Aorta (tissue), 5 donors: ENCODE measurements around the gene PTPN5. TPM values are rescaled to one million over a fixed set of nuclear protein-coding genes. Genes with fewer than 3 reads are reported as not detected.

Source experiments
- ATAC-seq: fragments of 200-7000 bp; cut with Tn5 transposase; one replicate; pipeline ENCODE4 v1.9.1; 2022; ENCODE audit warnings: moderate library complexity; ENCODE audit not compliant: low FRiP score
- DNase-seq, 2 donors: peaks; one replicate each; pipeline ENCODE4 v3.0.0-alpha.2; 2020
- H3K27ac ChIP-seq, 2 donors: one replicate each; pipeline ENCODE4 v1.5.1; 2013; ENCODE audit warnings: low read length in 2 of 2, mild to moderate bottlenecking in 2 of 2, moderate library complexity in 2 of 2, control low read depth in 1 of 2, inconsistent platforms in 1 of 2, low read depth in 1 of 2
- H3K27me3 ChIP-seq, 2 donors: one replicate each; pipeline ENCODE4 v1.6.1; 2013; ENCODE audit warnings: control low read depth in 1 of 2, low read length in 1 of 2, mild to moderate bottlenecking in 1 of 2, moderate library complexity in 1 of 2; ENCODE audit not compliant: insufficient read depth in 2 of 2, control insufficient read depth in 1 of 2
- H3K36me3 ChIP-seq, 2 donors: one replicate each; pipeline ENCODE4 v1.6.1; 2013; ENCODE audit warnings: control low read depth in 1 of 2, low read length in 1 of 2, mild to moderate bottlenecking in 1 of 2; ENCODE audit not compliant: insufficient read depth in 2 of 2, control insufficient read depth in 1 of 2
- H3K4me1 ChIP-seq, 2 donors: one replicate each; pipeline ENCODE4 v1.6.1; 2013; ENCODE audit warnings: low read length in 2 of 2, control low read depth in 1 of 2, mild to moderate bottlenecking in 1 of 2, moderate library complexity in 1 of 2; ENCODE audit not compliant: insufficient read depth in 2 of 2, control insufficient read depth in 1 of 2
- H3K4me3 ChIP-seq, 2 donors: one replicate each; pipeline ENCODE4 v1.5.1; 2013; ENCODE audit warnings: low read length in 2 of 2, control low read depth in 1 of 2, mild to moderate bottlenecking in 1 of 2
- H3K9me3 ChIP-seq: one replicate; pipeline ENCODE4 v1.6.1; 2013; ENCODE audit warnings: mild to moderate bottlenecking, low read length; ENCODE audit not compliant: control insufficient read depth
- WGBS, 2 donors: extraction: QIAGEN DNeasy Blood & Tissue Kit; methylation state at CpG; one replicate each; pipeline ENCODE4 v1.1.7; 2013; 5-methylcytosine and 5-hydroxymethylcytosine counted together
- intact Hi-C, 2 donors: fragments of 100-400 bp; cut with DNase I; formaldehyde crosslinking; loops; one replicate each; pipeline versions ENCODE4 v1.14.2 to v1.15.0; 2022
- polyA plus RNA-seq, 2 donors: library from polyadenylated mRNA; stranded (reverse); fragments of 200-250 nt; gene quantifications; one replicate each; pipeline ENCODE4 v1.2.3, GENCODE V29; 2013
- total RNA-seq, 2 donors: library from RNA; stranded (reverse); fragmentation: NEBNext Ultra II Directional; extraction: Animal tissue kit (Norgen Biotek cat#: 25700); gene quantifications; one replicate each; pipeline ENCODE4 v1.2.1, GENCODE V29; 2021
- donor health status: healthy with polysubstance abuse.
- donor health status: Bipolar disorder and iron deficiency.
- donor health status: DM: no; HTN: no; CAD: no.
- donor health status: DM: no; HTN: no; CAD: no.
- donor health status: DM: yes; HTN: yes; CAD: no.

Gene PTPN5
- total and polyA plus RNA-seq, 4 donors = 1.5 to 2.1 TPM; not detected in 2

- Histone ChIP-seq H3K27me3 (no peaks in the 10 kb centered on the region), H3K36me3 (no peaks in the 10 kb centered on the region), H3K9me3 (no peaks in the 10 kb centered on the region), H3K4me1 (no peaks in the 10 kb centered on the region), H3K27ac (no peak overlapping the region), H3K4me3 (no peak overlapping the region)
- DNase-seq (no peak), ATAC-seq (no peak)
- intact Hi-C loops = no loop called here
- 35 to 39% methylated on average over 7 of the region's 7 CpGs for WGBS, 2 donors
Observed at GRCh38 chr11:18794956-18795355, 3.4 kb upstream of the PTPN5 start.

DNA sequence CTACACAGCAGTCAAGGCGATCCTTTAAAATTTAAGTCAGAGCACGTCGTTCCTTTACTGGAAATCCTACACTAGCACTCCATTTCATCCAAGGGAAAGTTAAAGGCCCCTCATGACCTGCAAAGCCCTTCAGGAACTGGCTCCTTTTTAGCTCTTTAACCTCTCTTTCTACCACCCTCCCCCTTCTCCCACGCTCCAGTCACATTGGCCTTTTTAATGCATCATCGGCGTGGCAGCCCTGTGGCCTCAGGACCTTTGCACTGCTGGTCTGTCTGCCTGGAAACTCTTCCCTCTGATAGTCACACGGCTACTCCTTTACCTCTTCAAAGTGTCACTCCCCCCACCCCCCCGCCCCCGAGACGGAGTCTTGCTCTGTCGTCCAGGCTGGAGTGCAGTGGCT is 1.2 kb upstream of the PTPN5 start:
- no peak overlapping the region for H3K27ac ChIP-seq
- 59 to 60% methylated on average over 11 of the region's 11 CpGs for WGBS, 2 donors
- no peaks in the 10 kb centered on the region for H3K27me3 ChIP-seq
- ATAC-seq = no peak
- intact Hi-C loops = no loop called here
- H3K9me3 ChIP-seq = no peaks in the 10 kb centered on the region
- H3K4me3 ChIP-seq = no peak overlapping the region
- no peak for DNase-seq
- no peaks in the 10 kb centered on the region for H3K36me3 ChIP-seq
- H3K4me1 ChIP-seq = no peaks in the 10 kb centered on the region

DNA sequence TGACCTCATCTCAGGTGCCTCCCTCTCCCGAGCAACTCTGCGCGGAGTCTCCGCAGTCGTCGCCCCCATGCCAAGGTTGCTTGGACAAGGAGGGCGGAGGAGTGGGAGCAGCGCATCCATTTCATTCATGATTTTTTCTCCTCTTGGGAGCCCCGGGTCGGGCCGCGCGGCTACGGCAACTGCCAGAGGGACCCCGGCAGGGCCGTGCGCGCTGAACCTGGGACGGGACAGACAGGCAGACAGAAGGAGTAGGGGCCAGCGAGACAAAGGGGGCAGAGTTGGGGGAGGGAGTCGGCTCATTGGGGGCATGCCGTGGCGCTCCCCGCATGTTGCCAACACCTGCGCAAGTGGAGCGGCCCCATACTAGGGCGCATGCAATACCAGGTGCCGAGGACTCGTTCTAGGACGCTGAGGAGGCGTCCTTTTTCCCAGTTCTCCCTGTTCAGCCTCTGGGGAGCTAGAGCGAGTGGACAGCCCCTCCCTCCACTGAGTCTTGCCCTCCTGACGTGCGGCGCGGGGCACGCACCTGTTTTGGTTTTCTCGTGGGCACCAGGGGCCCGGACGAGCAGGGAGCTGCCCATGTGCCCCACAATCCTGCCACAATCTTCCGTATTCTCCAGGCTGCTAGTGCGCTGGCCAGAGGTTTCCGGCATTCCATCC is 501 bp upstream of the PTPN5 start:
- DNase-seq (no peak), ATAC-seq (no peak)
- Histone ChIP-seq H3K9me3 (no peaks in the 10 kb centered on the region), H3K4me3 (no peak overlapping the region), H3K36me3 (no peaks in the 10 kb centered on the region), H3K4me1 (no peaks in the 10 kb centered on the region), H3K27ac (no peak overlapping the region), H3K27me3 (no peaks in the 10 kb centered on the region)
- 0 to 1% methylated on average over 32 to 43 of the region's 43 CpGs for WGBS, 2 donors
- intact Hi-C loops = no loop called here

DNA sequence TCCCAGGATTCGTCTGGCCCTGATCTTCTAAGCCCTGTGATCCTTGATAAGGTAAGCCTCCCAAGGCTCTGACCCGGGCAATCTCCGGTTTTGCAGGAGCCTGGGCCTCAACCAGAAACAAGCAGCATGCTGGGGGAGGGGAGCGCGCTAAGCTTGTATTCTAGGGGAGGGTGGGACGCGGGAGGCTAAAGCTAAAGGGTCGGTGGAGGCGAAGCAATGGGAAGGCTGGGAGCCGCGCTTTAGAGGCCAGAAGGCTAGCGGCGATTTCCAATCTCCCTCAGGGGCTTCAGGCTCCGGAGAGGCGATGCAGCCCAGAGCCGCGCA is 753 bp downstream of the PTPN5 start:
- Histone ChIP-seq H3K4me1 (no peaks in the 10 kb centered on the region), H3K4me3 (no peak overlapping the region), H3K27ac (no peak overlapping the region), H3K27me3 (no peaks in the 10 kb centered on the region), H3K36me3 (no peaks in the 10 kb centered on the region), H3K9me3 (no peaks in the 10 kb centered on the region)
- WGBS, 2 donors = 4 to 5% methylated on average over 17 of the region's 17 CpGs
- intact Hi-C loops = no loop called here
- no peak for DNase-seq
- no peak for ATAC-seq

- WGBS, 2 donors = 62 to 67% methylated on average over 8 of the region's 8 CpGs
- no peak for DNase-seq
- Histone ChIP-seq H3K4me3 (no peak overlapping the region), H3K36me3 (no peaks in the 10 kb centered on the region), H3K27ac (no peak overlapping the region), H3K9me3 (no peaks in the 10 kb centered on the region), H3K27me3 (no peaks in the 10 kb centered on the region), H3K4me1 (no peaks in the 10 kb centered on the region)
- no peak for ATAC-seq
- intact Hi-C loops = no loop called here
Observed at GRCh38 chr11:18789942-18790341, 1.7 kb downstream of the PTPN5 start.

DNA sequence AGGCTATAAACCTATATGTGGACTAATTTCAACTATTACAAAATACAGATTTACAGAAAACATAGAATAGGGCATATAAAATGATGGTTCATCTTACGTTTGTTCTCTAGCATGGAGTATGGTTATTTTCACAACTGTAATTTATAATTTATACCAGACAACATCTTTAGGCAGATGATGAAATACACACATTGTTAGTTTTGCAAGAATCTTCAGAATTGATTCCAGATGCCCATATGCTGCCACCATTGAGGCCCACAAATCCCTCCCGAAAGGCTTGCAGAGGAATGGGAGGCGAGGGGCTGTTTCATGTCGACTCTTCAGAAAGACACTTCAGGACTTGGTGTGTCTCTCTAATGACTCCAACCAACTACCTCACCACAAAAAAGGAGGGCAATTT is 6.2 kb downstream of the PTPN5 start:
- intact Hi-C loops = no loop called here
- Histone ChIP-seq H3K4me1 (no peaks in the 10 kb centered on the region), H3K9me3 (no peaks in the 10 kb centered on the region), H3K27ac (no peak overlapping the region), H3K27me3 (no peaks in the 10 kb centered on the region), H3K36me3 (no peaks in the 10 kb centered on the region), H3K4me3 (no peak overlapping the region)
- no peak for DNase-seq
- WGBS, 2 donors = 77 to 86% methylated on average over 4 of the region's 4 CpGs
- ATAC-seq = no peak

DNA sequence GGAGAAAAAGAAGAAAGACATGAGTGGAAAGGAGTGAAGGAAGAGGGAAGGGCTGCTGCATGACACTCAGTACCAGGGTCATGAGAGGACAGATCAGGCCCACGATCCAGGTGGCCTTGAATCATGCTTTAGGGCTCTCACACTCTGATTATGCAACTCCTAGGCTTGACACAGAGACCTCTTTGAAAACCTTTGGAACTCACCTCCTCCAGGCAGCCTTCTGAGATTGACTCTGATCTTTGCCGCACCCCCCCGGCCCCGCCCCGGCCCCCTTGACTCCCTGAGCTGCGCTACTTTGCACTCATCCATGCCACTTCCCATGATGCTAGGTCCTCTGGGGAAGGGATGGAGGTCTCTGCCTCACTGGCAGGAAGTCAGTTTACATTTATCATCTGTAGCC is 10.7 kb downstream of the PTPN5 start:
- Histone ChIP-seq H3K9me3 (no peaks in the 10 kb centered on the region), H3K27ac (no peak overlapping the region), H3K4me1 (no peaks in the 10 kb centered on the region), H3K4me3 (no peak overlapping the region), H3K36me3 (no peaks in the 10 kb centered on the region), H3K27me3 (no peaks in the 10 kb centered on the region)
- intact Hi-C loops = no loop called here
- no peak for ATAC-seq
- WGBS, 2 donors = 85 to 89% methylated on average over 6 of the region's 6 CpGs
- DNase-seq = no peak

GRCh38 chr11:18780329-18780728 is 11.3 kb downstream of the PTPN5 start:
- Histone ChIP-seq H3K9me3 (no peaks in the 10 kb centered on the region), H3K27me3 (no peaks in the 10 kb centered on the region), H3K4me3 (no peak overlapping the region), H3K27ac (no peak overlapping the region), H3K36me3 (no peaks in the 10 kb centered on the region), H3K4me1 (no peaks in the 10 kb centered on the region)
- intact Hi-C loops = no loop called here
- DNase-seq (no peak), ATAC-seq (no peak)
- WGBS, 2 donors = 60 to 68% methylated on average over 4 of the region's 4 CpGs

DNA sequence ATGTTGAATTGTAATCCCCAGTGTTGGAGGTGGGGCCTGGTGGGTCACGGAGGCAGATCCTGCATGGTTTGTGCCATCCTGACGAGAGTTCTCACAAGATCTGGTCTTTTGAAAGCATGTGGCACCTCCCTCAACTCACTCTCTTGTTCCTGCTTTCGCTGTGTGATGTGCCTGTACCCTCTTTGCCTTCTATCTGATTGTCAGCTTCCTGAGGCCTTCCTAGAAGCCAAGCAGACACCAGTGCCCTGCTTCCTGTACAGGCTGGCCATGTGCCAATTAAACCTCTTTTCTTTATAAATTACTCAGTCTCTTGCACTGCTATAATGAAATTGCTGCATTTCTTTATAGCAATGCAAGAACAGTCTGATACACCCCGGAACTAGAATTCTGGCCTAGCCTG is 13.1 kb downstream of the PTPN5 start:
- no peaks in the 10 kb centered on the region for H3K27me3 ChIP-seq
- intact Hi-C loops = no loop called here
- DNase-seq (no peak), ATAC-seq (no peak)
- no peak overlapping the region for H3K27ac ChIP-seq
- no peak overlapping the region for H3K4me3 ChIP-seq
- 92 to 93% methylated on average over 4 of the region's 4 CpGs for WGBS, 2 donors
- no peaks in the 10 kb centered on the region for H3K9me3 ChIP-seq
- H3K36me3 ChIP-seq = no peaks in the 10 kb centered on the region
- no peaks in the 10 kb centered on the region for H3K4me1 ChIP-seq
